ENCODE results near the gene GINS1.
"Not testable (repeated sequence)": the region's sequence is repeated elsewhere in the genome, so short reads cannot be mapped to it uniquely, and the experiment has no call there.

GINS1 gene

GRCh38 chr20:25467441-25467840 lies 60.0 kb downstream of the GINS1 start:
- TF ChIP-seq CTCF (IDR thresholded peaks at IDR 0.05; ENCODE audit: low read depth, low read length), result no peak

GRCh38 chr20:25468126-25469075 lies 60.9 kb downstream of the GINS1 start:
- no peak for TF ChIP-seq CTCF (IDR thresholded peaks at IDR 0.05; ENCODE audit: low read depth, low read length)
- no peak for DNase-seq (ENCODE audit: low read depth in 2 of 2)
- H3K4me3 ChIP-seq (replicated peaks in 1 of 2; ENCODE audit: low read depth in 2 of 2, low read length in 2 of 2), result no peak overlapping the region

More at GRCh38 chr20:25467441-25467840, 60.0 kb downstream of the GINS1 start:
- no peak for DNase-seq (ENCODE audit: low read depth in 2 of 2)
- no peak overlapping the region for H3K4me3 ChIP-seq (replicated peaks in 1 of 2; ENCODE audit: low read depth in 2 of 2, low read length in 2 of 2)

- TF ChIP-seq CTCF (IDR thresholded peaks at IDR 0.05; ENCODE audit: low read depth, low read length), result no peak
- no peak for DNase-seq (ENCODE audit: low read depth in 2 of 2)
- no peak overlapping the region for H3K4me3 ChIP-seq (replicated peaks in 1 of 2; ENCODE audit: low read depth in 2 of 2, low read length in 2 of 2)
These were observed 62.1 kb downstream of the GINS1 start for GRCh38 chr20:25469558-25469957.

- DNase-seq (ENCODE audit: low read depth in 2 of 2), result peak; percentile 33 to 42
- no peak overlapping the region for H3K4me3 ChIP-seq (replicated peaks in 1 of 2; ENCODE audit: low read depth in 2 of 2, low read length in 2 of 2)
- TF ChIP-seq CTCF (IDR thresholded peaks at IDR 0.05; ENCODE audit: low read depth, low read length), result peak; percentile 45
These were observed 62.6 kb downstream of the GINS1 start for GRCh38 chr20:25470045-25470444.

- no peak overlapping the region for H3K4me3 ChIP-seq (replicated peaks in 1 of 2; ENCODE audit: low read depth in 2 of 2, low read length in 2 of 2)
- DNase-seq (ENCODE audit: low read depth in 2 of 2), result no peak
- TF ChIP-seq CTCF (IDR thresholded peaks at IDR 0.05; ENCODE audit: low read depth, low read length), result no peak
These were observed 63.5 kb downstream of the GINS1 start for GRCh38 chr20:25471020-25471419.

GRCh38 chr20:25473297-25473696 lies 65.8 kb downstream of the GINS1 start:
- not testable (repeated sequence) for DNase-seq (ENCODE audit: low read depth in 2 of 2)

GRCh38 chr20:25476106-25477013 lies 68.9 kb downstream of the GINS1 start:
- no peak for TF ChIP-seq CTCF (IDR thresholded peaks at IDR 0.05; ENCODE audit: low read depth, low read length)
- H3K4me3 ChIP-seq (replicated peaks in 1 of 2; ENCODE audit: low read depth in 2 of 2, low read length in 2 of 2), result no peak overlapping the region
- no peak for DNase-seq (ENCODE audit: low read depth in 2 of 2)

More at GRCh38 chr20:25473297-25473696, 65.8 kb downstream of the GINS1 start:
- H3K4me3 ChIP-seq (replicated peaks in 1 of 2; ENCODE audit: low read depth in 2 of 2, low read length in 2 of 2), result not testable (repeated sequence)
